ENCODE data around the gene EXOC4. TPM values are rescaled to one million over a fixed set of nuclear protein-coding genes. Genes with fewer than 3 reads are reported as not detected.

EXOC4 gene
- total RNA-seq, 4 donors from 2014 or later, result 36.9 to 78.0 (median 52.2) TPM

GRCh38 chr7:133364959-133365690 lies 112.2 kb downstream of the EXOC4 start:
- Histone ChIP-seq H3K4me1 (peaks cover 33 to 36% of the 10 kb centered on the region in 2 donors), H3K36me3 (no peaks in the 10 kb centered on the region), H3K27ac (peak overlapping the region; percentile 28 to 44 (median 41)), H3K9me3 (no peaks in the 10 kb centered on the region), H3K4me3 (no peak overlapping the region), H3K27me3 (no peaks in the 10 kb centered on the region)
- in situ Hi-C loops (cut with MboI; ENCODE audit: low sequenced_read_pairs in 4 of 4), result no loop called here
- ATAC-seq (peak in 1 of 2 donors; percentile 70), DNase-seq (no peak)
- intact Hi-C loops (cut with DNase I; ENCODE audit: low total_unique reads), result no loop called here
- TF ChIP-seq POLR2A (IDR thresholded peaks at IDR 0.05) (no peak), CTCF (IDR thresholded peaks at IDR 0.05 in 4 of 5, conservative IDR thresholded peaks at IDR 0.05 in 1 of 5) (no peak)

- no peaks in the 10 kb centered on the region for H3K9me3 ChIP-seq
- intact Hi-C loops (cut with DNase I; ENCODE audit: low total_unique reads), result no loop called here
- peak in 1 of 2 donors; percentile 52 for ATAC-seq
- no peaks in the 10 kb centered on the region for H3K36me3 ChIP-seq
- DNase-seq, result no peak
- in situ Hi-C loops (cut with MboI; ENCODE audit: low sequenced_read_pairs in 4 of 4), result no loop called here
- H3K4me3 ChIP-seq, result no peak overlapping the region
- peaks cover 35 to 40% of the 10 kb centered on the region in 2 donors for H3K4me1 ChIP-seq
- TF ChIP-seq CTCF (IDR thresholded peaks at IDR 0.05 in 4 of 5, conservative IDR thresholded peaks at IDR 0.05 in 1 of 5) (no peak), POLR2A (IDR thresholded peaks at IDR 0.05) (no peak)
- peak overlapping the region; percentile 6 to 44 (median 36) for H3K27ac ChIP-seq
- H3K27me3 ChIP-seq, result no peaks in the 10 kb centered on the region
These were observed 113.0 kb downstream of the EXOC4 start for GRCh38 chr7:133365917-133366316.

GRCh38 chr7:133367561-133367960 lies 114.7 kb downstream of the EXOC4 start:
- H3K4me3 ChIP-seq, result no peak overlapping the region
- H3K4me1 ChIP-seq, result peaks cover 51 to 56% of the 10 kb centered on the region in 2 donors
- TF ChIP-seq POLR2A (IDR thresholded peaks at IDR 0.05) (no peak), CTCF (IDR thresholded peaks at IDR 0.05 in 4 of 5, conservative IDR thresholded peaks at IDR 0.05 in 1 of 5) (no peak)
- intact Hi-C loops (cut with DNase I; ENCODE audit: low total_unique reads) (no loop called here), in situ Hi-C loops (cut with MboI; ENCODE audit: low sequenced_read_pairs in 4 of 4) (no loop called here)
- H3K36me3 ChIP-seq, result no peaks in the 10 kb centered on the region
- no peak for ATAC-seq
- no peaks in the 10 kb centered on the region for H3K9me3 ChIP-seq
- no peaks in the 10 kb centered on the region for H3K27me3 ChIP-seq
- no peak for DNase-seq
- H3K27ac ChIP-seq, result no peak overlapping the region

GRCh38 chr7:133369130-133369529 lies 116.3 kb downstream of the EXOC4 start:
- in situ Hi-C loops (cut with MboI; ENCODE audit: low sequenced_read_pairs in 4 of 4), result no loop called here

More at GRCh38 chr7:133369130-133369529, 116.3 kb downstream of the EXOC4 start:
- Histone ChIP-seq H3K4me3 (no peak overlapping the region), H3K27ac (no peak overlapping the region), H3K4me1 (peaks cover 65 to 66% of the 10 kb centered on the region in 2 donors), H3K36me3 (no peaks in the 10 kb centered on the region), H3K9me3 (no peaks in the 10 kb centered on the region), H3K27me3 (no peaks in the 10 kb centered on the region)
- no peak for ATAC-seq
- intact Hi-C loops (cut with DNase I; ENCODE audit: low total_unique reads), result no loop called here
- TF ChIP-seq POLR2A (IDR thresholded peaks at IDR 0.05), result no peak
- TF ChIP-seq CTCF (IDR thresholded peaks at IDR 0.05 in 4 of 5, conservative IDR thresholded peaks at IDR 0.05 in 1 of 5), result no peak
- DNase-seq, result no peak

Data from gastrocnemius medialis (tissue), 4 donors.